Fibroblast of mammary gland (primary cell): Measurements from ENCODE around the gene METTL4.
"Not testable (repeated sequence)": the region's sequence is repeated elsewhere in the genome, so short reads cannot be mapped to it uniquely, and the experiment has no call there.

Source experiments
- DNase-seq: peaks from one replicate; pipeline ENCODE4 v3.0.0-alpha.2; 2010; ENCODE audit warnings: low read depth
- H3K4me3 ChIP-seq: 2 replicates; pipeline ENCODE4 v1.5.1; 2011; ENCODE audit warnings: low read depth, mild to moderate bottlenecking, low read length, moderate library complexity; ENCODE audit not compliant: control insufficient read depth
- TF ChIP-seq, protein P1 (sequence below): conservative IDR thresholded peaks from 2 replicates; pipeline ENCODE4 v1.5.1; 2011; ENCODE audit warnings: low read depth, low read length, inconsistent platforms; ENCODE audit not compliant: control insufficient read depth, insufficient read depth

The METTL4 gene

DNA sequence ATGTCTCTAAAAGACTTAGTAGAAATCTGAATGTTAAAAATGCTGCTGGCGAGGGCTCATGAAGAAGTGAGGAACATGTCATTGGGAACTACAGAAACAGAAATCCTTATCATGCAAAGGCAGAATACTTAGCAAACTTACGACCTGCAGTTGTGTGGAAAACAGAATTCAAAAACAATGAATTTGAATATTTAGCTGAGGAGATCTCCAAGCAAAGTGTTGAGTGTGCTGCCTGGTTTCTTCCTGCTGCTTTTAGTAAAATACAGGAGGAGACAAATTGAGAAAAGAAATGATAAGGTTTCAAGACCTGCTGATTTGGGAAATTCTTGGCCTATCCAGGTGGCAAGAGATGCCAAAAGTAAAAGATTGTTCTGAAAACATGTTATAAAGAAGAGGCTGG lies 38.5 kb downstream of the METTL4 start:
- DNase-seq = no peak
- H3K4me3 ChIP-seq = no peak overlapping the region
- TF ChIP-seq, protein P1, sequence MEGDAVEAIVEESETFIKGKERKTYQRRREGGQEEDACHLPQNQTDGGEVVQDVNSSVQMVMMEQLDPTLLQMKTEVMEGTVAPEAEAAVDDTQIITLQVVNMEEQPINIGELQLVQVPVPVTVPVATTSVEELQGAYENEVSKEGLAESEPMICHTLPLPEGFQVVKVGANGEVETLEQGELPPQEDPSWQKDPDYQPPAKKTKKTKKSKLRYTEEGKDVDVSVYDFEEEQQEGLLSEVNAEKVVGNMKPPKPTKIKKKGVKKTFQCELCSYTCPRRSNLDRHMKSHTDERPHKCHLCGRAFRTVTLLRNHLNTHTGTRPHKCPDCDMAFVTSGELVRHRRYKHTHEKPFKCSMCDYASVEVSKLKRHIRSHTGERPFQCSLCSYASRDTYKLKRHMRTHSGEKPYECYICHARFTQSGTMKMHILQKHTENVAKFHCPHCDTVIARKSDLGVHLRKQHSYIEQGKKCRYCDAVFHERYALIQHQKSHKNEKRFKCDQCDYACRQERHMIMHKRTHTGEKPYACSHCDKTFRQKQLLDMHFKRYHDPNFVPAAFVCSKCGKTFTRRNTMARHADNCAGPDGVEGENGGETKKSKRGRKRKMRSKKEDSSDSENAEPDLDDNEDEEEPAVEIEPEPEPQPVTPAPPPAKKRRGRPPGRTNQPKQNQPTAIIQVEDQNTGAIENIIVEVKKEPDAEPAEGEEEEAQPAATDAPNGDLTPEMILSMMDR = no peak

DNA sequence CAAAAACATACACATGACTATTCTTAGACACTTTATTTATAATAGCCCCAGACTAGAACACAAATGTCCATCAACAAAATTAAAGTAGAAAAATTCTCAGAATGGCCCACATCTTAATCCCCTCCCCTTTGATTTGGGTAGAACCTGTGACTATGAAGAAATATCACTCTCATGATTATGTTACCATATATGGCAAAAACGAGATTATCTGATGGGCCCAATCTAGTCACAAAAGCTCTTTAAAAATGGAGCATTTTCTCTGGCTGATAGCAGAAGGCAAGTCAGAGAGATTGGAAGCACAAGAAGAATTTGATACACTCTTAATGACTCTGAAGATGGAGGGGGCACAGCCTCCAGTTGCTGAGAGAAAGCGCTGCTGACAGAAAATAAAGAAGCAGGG lies 39.6 kb downstream of the METTL4 start:
- no peak overlapping the region for H3K4me3 ChIP-seq
- TF ChIP-seq, protein P1 = no peak
- no peak for DNase-seq

DNA sequence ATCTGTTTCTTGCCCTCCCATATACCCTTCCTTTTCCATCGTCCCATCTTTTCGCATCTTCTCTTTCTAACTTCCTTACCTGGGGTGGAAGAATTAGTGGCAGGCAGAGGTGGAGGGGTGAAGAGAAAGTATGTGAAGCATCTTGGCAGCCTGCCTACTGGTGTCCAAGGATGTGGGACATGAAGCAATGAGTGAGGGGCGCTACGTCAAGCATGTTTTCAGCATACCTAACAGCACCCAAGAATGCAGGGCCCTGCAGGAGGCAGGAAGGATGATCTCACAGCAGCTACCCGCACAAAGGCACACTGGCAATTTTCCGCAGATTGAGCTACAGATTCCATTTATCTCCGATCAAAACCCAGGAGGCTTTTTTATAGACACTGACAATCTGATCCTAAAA lies 42.2 kb downstream of the METTL4 start:
- DNase-seq = no peak
- TF ChIP-seq, protein P1 = no peak
- H3K4me3 ChIP-seq = no peak overlapping the region

DNA sequence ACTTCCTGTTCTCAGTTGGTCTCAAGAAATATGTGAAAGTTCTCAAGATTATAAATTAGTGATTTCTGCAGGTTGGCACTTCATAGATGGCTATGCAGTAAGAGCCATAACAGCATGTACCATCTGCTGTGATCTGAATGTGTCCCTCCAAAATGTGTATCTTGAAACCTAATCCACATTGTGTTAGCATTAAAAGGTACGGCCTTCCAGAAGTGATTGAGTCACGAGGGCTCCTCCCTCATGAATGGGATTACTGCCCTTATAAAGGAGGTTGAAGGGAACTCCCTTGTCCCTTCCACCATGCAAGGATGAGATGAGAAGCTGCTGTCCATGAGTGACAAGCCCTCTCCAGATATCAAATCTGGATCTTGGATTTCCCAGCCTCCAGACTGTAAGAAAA lies 45.0 kb downstream of the METTL4 start:
- no peak overlapping the region for H3K4me3 ChIP-seq
- no peak for DNase-seq
- TF ChIP-seq, protein P1 = no peak

DNA sequence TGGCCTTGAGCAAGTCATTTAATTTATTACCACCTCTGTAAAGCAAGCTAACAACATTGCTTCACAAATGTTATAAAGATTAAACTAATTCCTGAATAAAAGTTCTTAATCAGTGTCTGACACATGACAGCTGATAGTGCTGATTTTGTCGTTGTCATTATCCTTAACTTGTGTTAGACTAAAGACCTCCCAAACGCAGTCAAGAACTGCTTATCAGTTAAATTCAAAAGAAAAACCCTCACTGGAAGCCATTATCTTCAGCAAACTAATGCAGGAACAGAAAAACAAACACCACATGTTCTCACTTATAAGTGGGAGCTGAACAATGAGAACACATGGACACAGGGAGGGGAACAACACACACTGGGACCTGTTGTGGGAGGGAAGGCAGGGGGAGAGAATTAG lies 46.5 kb downstream of the METTL4 start:
- H3K4me3 ChIP-seq, DNase-seq: not testable (repeated sequence)

DNA sequence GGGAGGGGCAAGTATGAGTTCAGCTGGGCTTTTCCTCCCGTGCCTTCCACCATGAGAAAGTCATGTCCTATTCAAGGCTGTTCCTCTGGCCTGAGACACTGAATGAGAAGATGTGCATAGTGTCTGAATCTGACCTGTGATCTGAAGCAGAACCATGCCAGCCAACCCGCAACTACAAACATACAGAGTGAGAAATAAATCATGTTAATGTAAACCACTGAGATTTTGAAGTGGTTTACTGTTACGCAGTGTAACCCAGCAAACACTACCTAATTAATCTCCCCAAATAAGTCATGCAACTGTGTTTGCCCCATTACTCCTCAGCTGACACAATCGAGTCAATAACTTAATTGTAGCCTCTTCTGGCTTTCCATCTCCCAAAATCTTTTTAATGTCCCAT lies 49.2 kb downstream of the METTL4 start:
- no peak overlapping the region for H3K4me3 ChIP-seq
- no peak for DNase-seq
- TF ChIP-seq, protein P1 = no peak

DNA sequence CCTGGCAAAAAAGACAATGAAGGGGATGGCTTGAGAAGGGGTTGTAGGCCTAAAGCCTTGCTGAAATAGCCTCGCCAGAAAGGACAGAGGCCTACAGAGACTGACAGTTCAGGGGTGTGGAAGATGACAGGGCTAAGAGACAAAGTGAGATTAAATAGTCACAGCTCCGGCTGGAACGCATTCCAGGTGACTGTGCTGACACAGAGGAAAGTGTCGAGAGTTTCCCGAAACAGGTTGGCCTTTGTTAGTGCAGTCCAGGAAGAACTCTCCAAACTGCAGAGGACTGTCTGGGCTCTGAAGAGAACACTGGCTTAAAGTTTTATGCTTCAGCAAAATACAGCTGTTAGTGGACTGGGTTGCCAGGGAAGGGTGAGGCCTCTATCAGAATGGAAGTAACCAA lies 52.8 kb downstream of the METTL4 start:
- H3K4me3 ChIP-seq = no peak overlapping the region
- TF ChIP-seq, protein P1 = no peak
- DNase-seq = no peak
